ENCODE measurements around the gene DENND1B. TPM values are rescaled to one million over a fixed set of nuclear protein-coding genes. Genes with fewer than 3 reads are reported as not detected.

DENND1B gene
- total RNA-seq, 2 donors from 2014 or later, result 9.4 to 11.9 TPM

DNA sequence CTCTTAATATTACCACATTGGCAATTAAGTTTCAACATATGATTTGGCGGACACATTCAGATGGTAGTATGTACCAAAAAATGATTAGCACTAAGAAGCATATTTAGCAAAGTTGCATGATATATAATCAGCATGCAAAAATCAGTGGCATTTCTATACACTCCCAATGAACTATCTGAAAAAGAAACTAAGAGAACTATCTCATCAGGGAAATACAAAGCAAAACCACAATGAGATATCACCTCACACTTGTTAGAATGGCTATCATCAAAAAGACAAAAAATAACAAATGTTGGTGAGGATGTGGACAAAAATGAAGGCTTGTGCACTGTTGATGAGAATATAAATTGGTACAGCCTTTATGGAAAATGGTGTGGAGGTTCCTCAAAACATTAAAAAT is 31.4 kb upstream of the DENND1B start:
- H3K27ac ChIP-seq (ENCODE audit: low read depth, low read length), result no peak overlapping the region
- Mint-ChIP-seq H3K4me3 (no peak overlapping the region), H3K27me3 (ENCODE audit: insufficient read depth) (peaks cover 1% of the 10 kb centered on the region), H3K27ac (no peak overlapping the region), H3K4me1 (peaks cover 20% of the 10 kb centered on the region), H3K9me3 (peaks cover 5% of the 10 kb centered on the region), H3K36me3 (ENCODE audit: low read depth) (no peaks in the 10 kb centered on the region)
- DNase-seq, result no peak
- H3K36me3 ChIP-seq (ENCODE audit: control insufficient read depth, insufficient read depth, low read length), result no peaks in the 10 kb centered on the region
- no peaks in the 10 kb centered on the region for H3K27me3 ChIP-seq (ENCODE audit: control insufficient read depth, insufficient read depth, low read length, poor library complexity, severe bottlenecking)
- TF ChIP-seq, protein P1, sequence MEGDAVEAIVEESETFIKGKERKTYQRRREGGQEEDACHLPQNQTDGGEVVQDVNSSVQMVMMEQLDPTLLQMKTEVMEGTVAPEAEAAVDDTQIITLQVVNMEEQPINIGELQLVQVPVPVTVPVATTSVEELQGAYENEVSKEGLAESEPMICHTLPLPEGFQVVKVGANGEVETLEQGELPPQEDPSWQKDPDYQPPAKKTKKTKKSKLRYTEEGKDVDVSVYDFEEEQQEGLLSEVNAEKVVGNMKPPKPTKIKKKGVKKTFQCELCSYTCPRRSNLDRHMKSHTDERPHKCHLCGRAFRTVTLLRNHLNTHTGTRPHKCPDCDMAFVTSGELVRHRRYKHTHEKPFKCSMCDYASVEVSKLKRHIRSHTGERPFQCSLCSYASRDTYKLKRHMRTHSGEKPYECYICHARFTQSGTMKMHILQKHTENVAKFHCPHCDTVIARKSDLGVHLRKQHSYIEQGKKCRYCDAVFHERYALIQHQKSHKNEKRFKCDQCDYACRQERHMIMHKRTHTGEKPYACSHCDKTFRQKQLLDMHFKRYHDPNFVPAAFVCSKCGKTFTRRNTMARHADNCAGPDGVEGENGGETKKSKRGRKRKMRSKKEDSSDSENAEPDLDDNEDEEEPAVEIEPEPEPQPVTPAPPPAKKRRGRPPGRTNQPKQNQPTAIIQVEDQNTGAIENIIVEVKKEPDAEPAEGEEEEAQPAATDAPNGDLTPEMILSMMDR (conservative IDR thresholded peaks at IDR 0.05), result no peak
- no peak overlapping the region for H3K9ac ChIP-seq (ENCODE audit: extremely low read depth, low read length, poor library complexity, severe bottlenecking)
- no peaks in the 10 kb centered on the region for H3K4me1 ChIP-seq (ENCODE audit: control insufficient read depth, insufficient read depth, low read length)
- 100% methylated on average over 1 of the region's 1 CpG; no CpG with 5 or more reads in 1 of the 2 experiments for WGBS, 2 experiments (ENCODE audit: insufficient coverage in 1 of 2, insufficient read length in 1 of 2)
- H3K4me3 ChIP-seq (ENCODE audit: low read length), result no peak overlapping the region
- H3K9me3 ChIP-seq (ENCODE audit: control insufficient read depth, low read length), result no peaks in the 10 kb centered on the region

DNA sequence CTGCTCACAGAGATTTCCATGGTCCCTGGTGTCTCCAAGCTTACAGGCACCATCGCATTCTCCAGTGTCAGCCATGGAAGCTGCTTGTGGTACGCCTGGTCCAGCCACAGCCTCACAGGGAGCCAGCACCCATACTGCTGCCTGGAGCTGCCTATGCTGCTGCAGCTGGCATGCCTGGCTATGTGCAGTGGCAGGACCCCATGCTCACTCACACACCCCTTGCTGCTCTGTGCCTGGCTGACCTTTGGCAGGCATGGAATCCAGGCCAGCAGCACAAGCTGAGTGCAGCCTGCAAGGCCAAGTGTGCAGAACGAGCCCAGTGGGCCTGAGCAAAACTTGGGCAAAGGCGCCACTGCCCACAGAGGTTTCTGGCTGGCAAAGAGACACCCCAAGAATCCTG is 26.4 kb upstream of the DENND1B start:
- no peak overlapping the region for H3K4me3 ChIP-seq (ENCODE audit: low read length)
- H3K9ac ChIP-seq (ENCODE audit: extremely low read depth, low read length, poor library complexity, severe bottlenecking), result no peak overlapping the region
- TF ChIP-seq, protein P1 (conservative IDR thresholded peaks at IDR 0.05), result no peak
- 90 to 100% methylated on average over 1 to 4 of the region's 4 CpGs for WGBS, 2 experiments (ENCODE audit: insufficient coverage in 1 of 2, insufficient read length in 1 of 2)
- H3K36me3 ChIP-seq (ENCODE audit: control insufficient read depth, insufficient read depth, low read length), result no peaks in the 10 kb centered on the region
- Mint-ChIP-seq H3K4me1 (peaks cover 2% of the 10 kb centered on the region), H3K4me3 (peak overlapping the region; percentile 70), H3K27ac (no peak overlapping the region), H3K27me3 (ENCODE audit: insufficient read depth) (peaks cover 1% of the 10 kb centered on the region), H3K9me3 (peaks cover 21% of the 10 kb centered on the region), H3K36me3 (ENCODE audit: low read depth) (no peaks in the 10 kb centered on the region)
- peaks cover 7% of the 10 kb centered on the region for H3K9me3 ChIP-seq (ENCODE audit: control insufficient read depth, low read length)
- H3K27me3 ChIP-seq (ENCODE audit: control insufficient read depth, insufficient read depth, low read length, poor library complexity, severe bottlenecking), result no peaks in the 10 kb centered on the region
- H3K27ac ChIP-seq (ENCODE audit: low read depth, low read length), result no peak overlapping the region
- DNase-seq, result peak; percentile 51
- H3K4me1 ChIP-seq (ENCODE audit: control insufficient read depth, insufficient read depth, low read length), result no peaks in the 10 kb centered on the region

DNA sequence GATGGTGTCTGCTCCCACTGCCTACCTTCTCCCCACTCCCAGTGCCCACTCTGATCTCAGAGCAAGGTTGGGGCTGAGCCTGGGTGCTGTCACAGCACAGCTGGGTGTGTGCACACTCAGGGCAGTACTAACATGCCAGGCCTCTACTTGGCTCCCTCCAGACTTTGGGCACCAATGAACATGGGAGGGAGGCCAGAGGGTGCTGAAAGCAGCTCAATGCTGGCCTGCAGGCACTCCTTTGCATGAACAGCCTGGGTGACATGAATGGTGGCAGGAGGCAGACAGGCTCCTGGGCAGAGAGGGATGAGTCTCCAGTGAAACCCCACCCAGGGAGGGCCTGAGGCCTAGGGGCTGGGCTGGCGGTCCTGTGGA is 25.8 kb upstream of the DENND1B start:
- no peaks in the 10 kb centered on the region for H3K27me3 ChIP-seq (ENCODE audit: control insufficient read depth, insufficient read depth, low read length, poor library complexity, severe bottlenecking)
- no peak for DNase-seq
- H3K4me1 Mint-ChIP-seq, result peaks cover 2% of the 10 kb centered on the region
- no peak overlapping the region for H3K4me3 Mint-ChIP-seq
- peaks cover 1% of the 10 kb centered on the region for H3K27me3 Mint-ChIP-seq (ENCODE audit: insufficient read depth)
- H3K9me3 ChIP-seq (ENCODE audit: control insufficient read depth, low read length), result peaks cover 13% of the 10 kb centered on the region
- no peak overlapping the region for H3K27ac ChIP-seq (ENCODE audit: low read depth, low read length)
- no peak overlapping the region for H3K9ac ChIP-seq (ENCODE audit: extremely low read depth, low read length, poor library complexity, severe bottlenecking)
- no peak overlapping the region for H3K4me3 ChIP-seq (ENCODE audit: low read length)
- TF ChIP-seq, protein P1 (conservative IDR thresholded peaks at IDR 0.05), result no peak
- no peak overlapping the region for H3K27ac Mint-ChIP-seq
- H3K9me3 Mint-ChIP-seq, result peaks cover 27% of the 10 kb centered on the region
- 88% methylated on average over 1 of the region's 1 CpG; no CpG with 5 or more reads in 1 of the 2 experiments for WGBS, 2 experiments (ENCODE audit: insufficient coverage in 1 of 2, insufficient read length in 1 of 2)
- no peaks in the 10 kb centered on the region for H3K36me3 ChIP-seq (ENCODE audit: control insufficient read depth, insufficient read depth, low read length)
- no peaks in the 10 kb centered on the region for H3K4me1 ChIP-seq (ENCODE audit: control insufficient read depth, insufficient read depth, low read length)
- H3K36me3 Mint-ChIP-seq (ENCODE audit: low read depth), result no peaks in the 10 kb centered on the region

Measured in endodermal cell (in vitro differentiated cells).